Stimulated activated naive CD4-positive, alpha-beta T cell (primary cell): Measurements from ENCODE around the gene RPGRIP1L.

Source experiments
- DNase-seq, 6 experiments: peaks; one replicate each; lab custom pipeline; 2025; lab: John Stamatoyannopoulos, UW

The RPGRIP1L gene

GRCh38 chr16:53600616-53601015 lies 103.0 kb downstream of the RPGRIP1L start:
- no peak for DNase-seq

- no peak for DNase-seq
These were observed 103.5 kb downstream of the RPGRIP1L start for GRCh38 chr16:53600126-53600525.

GRCh38 chr16:53599548-53599947 lies 104.1 kb downstream of the RPGRIP1L start:
- no peak for DNase-seq

GRCh38 chr16:53598511-53599275 lies 105.0 kb downstream of the RPGRIP1L start:
- no peak for DNase-seq

GRCh38 chr16:53597776-53598175 lies 105.9 kb downstream of the RPGRIP1L start:
- no peak for DNase-seq

GRCh38 chr16:53588081-53588648 lies 115.5 kb downstream of the RPGRIP1L start:
- no peak for DNase-seq

GRCh38 chr16:53583401-53583800 lies 120.3 kb downstream of the RPGRIP1L start:
- DNase-seq = no peak

- no peak for DNase-seq
These were observed 121.9 kb downstream of the RPGRIP1L start for GRCh38 chr16:53581784-53582183.

GRCh38 chr16:53580038-53580802 lies 123.4 kb downstream of the RPGRIP1L start:
- DNase-seq = no peak

GRCh38 chr16:53576904-53577303 lies 126.8 kb downstream of the RPGRIP1L start:
- no peak for DNase-seq

- DNase-seq = no peak
These were observed 127.4 kb downstream of the RPGRIP1L start for GRCh38 chr16:53576210-53576609.

GRCh38 chr16:53571763-53572162 lies 131.9 kb downstream of the RPGRIP1L start:
- no peak for DNase-seq

GRCh38 chr16:53566552-53567245 lies 137.0 kb downstream of the RPGRIP1L start:
- no peak for DNase-seq

GRCh38 chr16:53565296-53565863 lies 138.3 kb downstream of the RPGRIP1L start:
- no peak for DNase-seq

GRCh38 chr16:53563426-53563825 lies 140.2 kb downstream of the RPGRIP1L start:
- no peak for DNase-seq

GRCh38 chr16:53561101-53561888 lies 142.4 kb downstream of the RPGRIP1L start:
- DNase-seq = no peak

GRCh38 chr16:53559270-53559951 lies 144.2 kb downstream of the RPGRIP1L start:
- DNase-seq = no peak

- no peak for DNase-seq
These were observed 144.9 kb downstream of the RPGRIP1L start for GRCh38 chr16:53558710-53559109.

GRCh38 chr16:53556521-53556920 lies 147.1 kb downstream of the RPGRIP1L start:
- DNase-seq = no peak

GRCh38 chr16:53549970-53550690 lies 153.5 kb downstream of the RPGRIP1L start:
- DNase-seq = peak; percentile 2 to 56 (median 39)
